HEK293 (cell line): ENCODE measurements around the gene FGFBP3.
A peak's percentile ranks its signal among the peaks of the same experiment; 100 is the strongest.

Source experiments
- FEZF1 ChIP-seq: fragments of 450-650 bp; formaldehyde crosslinking; IDR thresholded peaks from 2 replicates; pipeline ENCODE4 v1.5.1; 2016; ENCODE audit warnings: missing biosample characterization, missing genetic modification characterization
- GLIS2 ChIP-seq: fragments of 450-650 bp; formaldehyde crosslinking; IDR thresholded peaks from 2 replicates; pipeline ENCODE4 v1.5.1; 2016; ENCODE audit warnings: missing biosample characterization, missing genetic modification characterization
- TCF7L2 ChIP-seq: IDR thresholded peaks from 2 replicates; pipeline ENCODE4 v1.6.1; 2011; ENCODE audit warnings: low read depth, mild to moderate bottlenecking, inconsistent platforms, low read length, moderate library complexity, borderline replicate concordance
- ZBTB17 ChIP-seq: fragments of 450-650 bp; formaldehyde crosslinking; IDR thresholded peaks from 2 replicates; pipeline ENCODE4 v1.5.1; 2016; ENCODE audit warnings: missing biosample characterization, missing genetic modification characterization
- ZBTB21 ChIP-seq: fragments of 450-650 bp; formaldehyde crosslinking; IDR thresholded peaks from 2 replicates; pipeline ENCODE4 v1.5.1; 2017; ENCODE audit warnings: missing biosample characterization, missing genetic modification characterization
- ZEB2 ChIP-seq: fragments of 450-650 bp; formaldehyde crosslinking; IDR thresholded peaks from 2 replicates; pipeline ENCODE4 v1.5.1; 2016; ENCODE audit warnings: missing biosample characterization, missing genetic modification characterization
- ZNF2 ChIP-seq: fragments of 450-650 bp; formaldehyde crosslinking; IDR thresholded peaks from 2 replicates; pipeline ENCODE4 v1.5.1; 2016; ENCODE audit warnings: missing biosample characterization, missing genetic modification characterization
- ZNF24 ChIP-seq: fragments of 450-650 bp; formaldehyde crosslinking; IDR thresholded peaks from 2 replicates; pipeline ENCODE4 v1.5.1; 2016; ENCODE audit warnings: missing biosample characterization, missing genetic modification characterization
- ZNF292 ChIP-seq: fragments of 450-650 bp; formaldehyde crosslinking; IDR thresholded peaks from 2 replicates; pipeline ENCODE4 v1.5.1; 2016; ENCODE audit warnings: low read depth, missing biosample characterization, missing genetic modification characterization, borderline replicate concordance
- ZNF335 ChIP-seq: fragments of 450-650 bp; formaldehyde crosslinking; conservative IDR thresholded peaks from 2 replicates; pipeline ENCODE4 v1.5.1; 2016; ENCODE audit warnings: missing biosample characterization, missing genetic modification characterization
- ZNF433 ChIP-seq: fragments of 450-650 bp; formaldehyde crosslinking; IDR thresholded peaks from 2 replicates; pipeline ENCODE4 v1.5.1; 2016; ENCODE audit warnings: missing biosample characterization, missing genetic modification characterization, low read depth
- ZNF514 ChIP-seq: fragments of 450-650 bp; formaldehyde crosslinking; IDR thresholded peaks from 2 replicates; pipeline ENCODE4 v1.5.1; 2016; ENCODE audit warnings: missing biosample characterization, missing genetic modification characterization
- TF ChIP-seq, protein P1 (sequence below): fragments of 450-650 bp; formaldehyde crosslinking; IDR thresholded peaks from 2 replicates; pipeline ENCODE4 v1.5.1; 2016; ENCODE audit warnings: missing biosample characterization, missing genetic modification characterization, low read depth
- TF ChIP-seq, protein P2 (sequence below): fragments of 450-650 bp; formaldehyde crosslinking; IDR thresholded peaks from 2 replicates; pipeline ENCODE4 v1.5.1; 2016; ENCODE audit warnings: missing biosample characterization, missing genetic modification characterization
- TF ChIP-seq, protein P3 (sequence below): fragments of 450-650 bp; formaldehyde crosslinking; IDR thresholded peaks from 2 replicates; pipeline ENCODE4 v1.5.0; 2017; ENCODE audit warnings: missing biosample characterization, missing genetic modification characterization, borderline replicate concordance
- TF ChIP-seq, protein P4 (sequence below): fragments of 450-650 bp; formaldehyde crosslinking; IDR thresholded peaks from 2 replicates; pipeline ENCODE4 v1.5.1; 2016; ENCODE audit warnings: missing biosample characterization, missing genetic modification characterization, low read depth
- TF ChIP-seq, protein P5 (sequence below): fragments of 450-650 bp; formaldehyde crosslinking; IDR thresholded peaks from 2 replicates; pipeline ENCODE4 v1.5.1; 2016; ENCODE audit warnings: missing biosample characterization, missing genetic modification characterization
- TF ChIP-seq, protein P6 (sequence below): fragments of 450-650 bp; formaldehyde crosslinking; IDR thresholded peaks from 2 replicates; pipeline ENCODE4 v1.5.1; 2016; ENCODE audit warnings: missing biosample characterization, missing genetic modification characterization
- TF ChIP-seq, protein P7 (sequence below): fragments of 450-650 bp; formaldehyde crosslinking; IDR thresholded peaks from 2 replicates; pipeline ENCODE4 v1.5.1; 2017; ENCODE audit warnings: missing biosample characterization, missing genetic modification characterization

Gene FGFBP3

DNA sequence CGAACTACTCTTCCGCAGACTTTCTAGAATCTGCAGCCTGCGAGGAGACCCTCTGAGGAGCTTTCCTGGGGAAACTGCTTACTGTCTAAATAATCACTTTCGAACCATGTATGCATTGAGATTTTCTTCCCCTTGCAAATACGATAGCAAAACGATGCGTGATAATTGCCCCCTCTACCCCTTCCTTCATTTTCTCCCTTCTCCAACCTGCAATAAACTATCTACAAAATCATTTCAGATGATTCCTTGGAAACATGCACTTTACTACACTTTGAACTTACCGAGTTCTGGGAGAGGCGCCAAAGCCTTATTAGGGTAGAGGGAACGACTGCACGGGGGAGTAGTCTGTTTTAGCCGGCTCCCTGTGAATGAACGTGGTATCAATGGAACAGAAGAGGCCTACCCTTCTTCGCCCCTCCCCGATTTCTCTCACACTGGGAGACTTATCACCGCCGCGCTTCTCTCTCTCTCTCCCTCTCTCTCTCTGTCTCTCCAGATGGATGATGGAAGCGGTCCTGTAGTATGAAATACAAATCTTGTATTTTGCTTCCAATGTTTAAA lies at the start of gene FGFBP3 (continued):
- TF ChIP-seq, protein P1, sequence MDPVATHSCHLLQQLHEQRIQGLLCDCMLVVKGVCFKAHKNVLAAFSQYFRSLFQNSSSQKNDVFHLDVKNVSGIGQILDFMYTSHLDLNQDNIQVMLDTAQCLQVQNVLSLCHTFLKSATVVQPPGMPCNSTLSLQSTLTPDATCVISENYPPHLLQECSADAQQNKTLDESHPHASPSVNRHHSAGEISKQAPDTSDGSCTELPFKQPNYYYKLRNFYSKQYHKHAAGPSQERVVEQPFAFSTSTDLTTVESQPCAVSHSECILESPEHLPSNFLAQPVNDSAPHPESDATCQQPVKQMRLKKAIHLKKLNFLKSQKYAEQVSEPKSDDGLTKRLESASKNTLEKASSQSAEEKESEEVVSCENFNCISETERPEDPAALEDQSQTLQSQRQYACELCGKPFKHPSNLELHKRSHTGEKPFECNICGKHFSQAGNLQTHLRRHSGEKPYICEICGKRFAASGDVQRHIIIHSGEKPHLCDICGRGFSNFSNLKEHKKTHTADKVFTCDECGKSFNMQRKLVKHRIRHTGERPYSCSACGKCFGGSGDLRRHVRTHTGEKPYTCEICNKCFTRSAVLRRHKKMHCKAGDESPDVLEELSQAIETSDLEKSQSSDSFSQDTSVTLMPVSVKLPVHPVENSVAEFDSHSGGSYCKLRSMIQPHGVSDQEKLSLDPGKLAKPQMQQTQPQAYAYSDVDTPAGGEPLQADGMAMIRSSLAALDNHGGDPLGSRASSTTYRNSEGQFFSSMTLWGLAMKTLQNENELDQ (tag by site-specific recombination): no peak
- peak; percentile 65; the same call in 1 of the 2 replicates for TF ChIP-seq ZBTB17
- TF ChIP-seq ZNF335 (tag by site-specific recombination): peak; percentile 78
- no peak for TF ChIP-seq ZBTB21 (tag by site-specific recombination)
- TF ChIP-seq, protein P2, sequence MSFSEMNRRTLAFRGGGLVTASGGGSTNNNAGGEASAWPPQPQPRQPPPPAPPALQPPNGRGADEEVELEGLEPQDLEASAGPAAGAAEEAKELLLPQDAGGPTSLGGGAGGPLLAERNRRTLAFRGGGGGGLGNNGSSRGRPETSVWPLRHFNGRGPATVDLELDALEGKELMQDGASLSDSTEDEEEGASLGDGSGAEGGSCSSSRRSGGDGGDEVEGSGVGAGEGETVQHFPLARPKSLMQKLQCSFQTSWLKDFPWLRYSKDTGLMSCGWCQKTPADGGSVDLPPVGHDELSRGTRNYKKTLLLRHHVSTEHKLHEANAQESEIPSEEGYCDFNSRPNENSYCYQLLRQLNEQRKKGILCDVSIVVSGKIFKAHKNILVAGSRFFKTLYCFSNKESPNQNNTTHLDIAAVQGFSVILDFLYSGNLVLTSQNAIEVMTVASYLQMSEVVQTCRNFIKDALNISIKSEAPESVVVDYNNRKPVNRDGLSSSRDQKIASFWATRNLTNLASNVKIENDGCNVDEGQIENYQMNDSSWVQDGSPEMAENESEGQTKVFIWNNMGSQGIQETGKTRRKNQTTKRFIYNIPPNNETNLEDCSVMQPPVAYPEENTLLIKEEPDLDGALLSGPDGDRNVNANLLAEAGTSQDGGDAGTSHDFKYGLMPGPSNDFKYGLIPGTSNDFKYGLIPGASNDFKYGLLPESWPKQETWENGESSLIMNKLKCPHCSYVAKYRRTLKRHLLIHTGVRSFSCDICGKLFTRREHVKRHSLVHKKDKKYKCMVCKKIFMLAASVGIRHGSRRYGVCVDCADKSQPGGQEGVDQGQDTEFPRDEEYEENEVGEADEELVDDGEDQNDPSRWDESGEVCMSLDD (tag by site-specific recombination): no peak
- TF ChIP-seq, protein P3, sequence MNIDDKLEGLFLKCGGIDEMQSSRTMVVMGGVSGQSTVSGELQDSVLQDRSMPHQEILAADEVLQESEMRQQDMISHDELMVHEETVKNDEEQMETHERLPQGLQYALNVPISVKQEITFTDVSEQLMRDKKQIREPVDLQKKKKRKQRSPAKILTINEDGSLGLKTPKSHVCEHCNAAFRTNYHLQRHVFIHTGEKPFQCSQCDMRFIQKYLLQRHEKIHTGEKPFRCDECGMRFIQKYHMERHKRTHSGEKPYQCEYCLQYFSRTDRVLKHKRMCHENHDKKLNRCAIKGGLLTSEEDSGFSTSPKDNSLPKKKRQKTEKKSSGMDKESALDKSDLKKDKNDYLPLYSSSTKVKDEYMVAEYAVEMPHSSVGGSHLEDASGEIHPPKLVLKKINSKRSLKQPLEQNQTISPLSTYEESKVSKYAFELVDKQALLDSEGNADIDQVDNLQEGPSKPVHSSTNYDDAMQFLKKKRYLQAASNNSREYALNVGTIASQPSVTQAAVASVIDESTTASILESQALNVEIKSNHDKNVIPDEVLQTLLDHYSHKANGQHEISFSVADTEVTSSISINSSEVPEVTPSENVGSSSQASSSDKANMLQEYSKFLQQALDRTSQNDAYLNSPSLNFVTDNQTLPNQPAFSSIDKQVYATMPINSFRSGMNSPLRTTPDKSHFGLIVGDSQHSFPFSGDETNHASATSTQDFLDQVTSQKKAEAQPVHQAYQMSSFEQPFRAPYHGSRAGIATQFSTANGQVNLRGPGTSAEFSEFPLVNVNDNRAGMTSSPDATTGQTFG (tag by site-specific recombination): no peak
- TF ChIP-seq, protein P4, sequence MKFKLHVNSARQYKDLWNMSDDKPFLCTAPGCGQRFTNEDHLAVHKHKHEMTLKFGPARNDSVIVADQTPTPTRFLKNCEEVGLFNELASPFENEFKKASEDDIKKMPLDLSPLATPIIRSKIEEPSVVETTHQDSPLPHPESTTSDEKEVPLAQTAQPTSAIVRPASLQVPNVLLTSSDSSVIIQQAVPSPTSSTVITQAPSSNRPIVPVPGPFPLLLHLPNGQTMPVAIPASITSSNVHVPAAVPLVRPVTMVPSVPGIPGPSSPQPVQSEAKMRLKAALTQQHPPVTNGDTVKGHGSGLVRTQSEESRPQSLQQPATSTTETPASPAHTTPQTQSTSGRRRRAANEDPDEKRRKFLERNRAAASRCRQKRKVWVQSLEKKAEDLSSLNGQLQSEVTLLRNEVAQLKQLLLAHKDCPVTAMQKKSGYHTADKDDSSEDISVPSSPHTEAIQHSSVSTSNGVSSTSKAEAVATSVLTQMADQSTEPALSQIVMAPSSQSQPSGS (tag by site-specific recombination): no peak
- TF ChIP-seq ZNF2 (tag by site-specific recombination): no peak
- no peak for TF ChIP-seq ZNF24 (tag by site-specific recombination)
- TF ChIP-seq ZNF433 (tag by site-specific recombination): no peak
- 0 out of 2 replicates have a peak, but pooled peaks have one; percentile 4 for TF ChIP-seq FEZF1 (tag by site-specific recombination)
- TF ChIP-seq, protein P5, sequence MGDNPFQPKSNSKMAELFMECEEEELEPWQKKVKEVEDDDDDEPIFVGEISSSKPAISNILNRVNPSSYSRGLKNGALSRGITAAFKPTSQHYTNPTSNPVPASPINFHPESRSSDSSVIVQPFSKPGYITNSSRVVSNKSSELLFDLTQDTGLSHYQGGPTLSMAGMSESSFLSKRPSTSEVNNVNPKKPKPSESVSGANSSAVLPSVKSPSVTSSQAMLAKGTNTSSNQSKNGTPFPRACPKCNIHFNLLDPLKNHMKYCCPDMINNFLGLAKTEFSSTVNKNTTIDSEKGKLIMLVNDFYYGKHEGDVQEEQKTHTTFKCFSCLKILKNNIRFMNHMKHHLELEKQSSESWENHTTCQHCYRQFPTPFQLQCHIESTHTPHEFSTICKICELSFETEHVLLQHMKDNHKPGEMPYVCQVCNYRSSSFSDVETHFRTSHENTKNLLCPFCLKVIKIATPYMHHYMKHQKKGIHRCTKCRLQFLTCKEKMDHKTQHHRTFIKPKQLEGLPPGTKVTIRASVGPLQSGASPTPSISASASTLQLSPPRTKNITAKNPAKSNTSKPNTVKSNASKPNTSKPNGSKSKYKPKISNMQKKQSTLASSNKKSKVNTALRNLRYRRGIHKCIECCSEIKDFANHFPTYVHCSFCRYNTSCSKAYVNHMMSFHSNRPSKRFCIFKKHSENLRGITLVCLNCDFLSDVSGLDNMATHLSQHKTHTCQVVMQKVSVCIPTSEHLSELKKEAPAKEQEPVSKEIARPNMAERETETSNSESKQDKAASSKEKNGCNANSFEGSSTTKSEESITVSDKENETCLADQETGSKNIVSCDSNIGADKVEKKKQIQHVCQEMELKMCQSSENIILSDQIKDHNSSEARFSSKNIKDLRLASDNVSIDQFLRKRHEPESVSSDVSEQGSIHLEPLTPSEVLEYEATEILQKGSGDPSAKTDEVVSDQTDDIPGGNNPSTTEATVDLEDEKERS (tag by site-specific recombination): no peak
- peak; percentile 56; the same call in 1 of the 2 replicates for TF ChIP-seq GLIS2
- peak; percentile 28; the same call in 1 of the 2 replicates for TF ChIP-seq TCF7L2
- TF ChIP-seq, protein P6, sequence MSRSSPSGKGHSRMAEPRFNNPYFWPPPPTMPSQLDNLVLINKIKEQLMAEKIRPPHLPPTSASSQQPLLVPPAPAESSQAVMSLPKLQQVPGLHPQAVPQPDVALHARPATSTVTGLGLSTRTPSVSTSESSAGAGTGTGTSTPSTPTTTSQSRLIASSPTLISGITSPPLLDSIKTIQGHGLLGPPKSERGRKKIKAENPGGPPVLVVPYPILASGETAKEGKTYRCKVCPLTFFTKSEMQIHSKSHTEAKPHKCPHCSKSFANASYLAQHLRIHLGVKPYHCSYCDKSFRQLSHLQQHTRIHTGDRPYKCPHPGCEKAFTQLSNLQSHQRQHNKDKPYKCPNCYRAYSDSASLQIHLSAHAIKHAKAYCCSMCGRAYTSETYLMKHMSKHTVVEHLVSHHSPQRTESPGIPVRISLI (tag by site-specific recombination): no peak
- TF ChIP-seq, protein P7, sequence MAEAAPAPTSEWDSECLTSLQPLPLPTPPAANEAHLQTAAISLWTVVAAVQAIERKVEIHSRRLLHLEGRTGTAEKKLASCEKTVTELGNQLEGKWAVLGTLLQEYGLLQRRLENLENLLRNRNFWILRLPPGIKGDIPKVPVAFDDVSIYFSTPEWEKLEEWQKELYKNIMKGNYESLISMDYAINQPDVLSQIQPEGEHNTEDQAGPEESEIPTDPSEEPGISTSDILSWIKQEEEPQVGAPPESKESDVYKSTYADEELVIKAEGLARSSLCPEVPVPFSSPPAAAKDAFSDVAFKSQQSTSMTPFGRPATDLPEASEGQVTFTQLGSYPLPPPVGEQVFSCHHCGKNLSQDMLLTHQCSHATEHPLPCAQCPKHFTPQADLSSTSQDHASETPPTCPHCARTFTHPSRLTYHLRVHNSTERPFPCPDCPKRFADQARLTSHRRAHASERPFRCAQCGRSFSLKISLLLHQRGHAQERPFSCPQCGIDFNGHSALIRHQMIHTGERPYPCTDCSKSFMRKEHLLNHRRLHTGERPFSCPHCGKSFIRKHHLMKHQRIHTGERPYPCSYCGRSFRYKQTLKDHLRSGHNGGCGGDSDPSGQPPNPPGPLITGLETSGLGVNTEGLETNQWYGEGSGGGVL (tag by site-specific recombination): no peak; the same call in 1 of the 2 replicates
- TF ChIP-seq ZEB2 (tag by site-specific recombination): 0 out of 2 replicates have a peak, but pooled peaks have one; percentile 42
- no peak for TF ChIP-seq ZNF514 (tag by site-specific recombination)
- no peak for TF ChIP-seq ZNF292 (tag by site-specific recombination)
